GM23248 (cell line): ENCODE measurements around the gene SLC43A2.

ENCODE experiments used
- EZH2 ChIP-seq: fragments of 200-600 bp; sonication (generic); IDR thresholded peaks from 2 replicates; pipeline ENCODE4 v1.6.1; 2018; ENCODE audit warnings: antibody characterized with exemption, mild to moderate bottlenecking; ENCODE audit not compliant: insufficient read depth, poor library complexity, severe bottlenecking
- EZH2phosphoT487 ChIP-seq: fragments of 200-600 bp; sonication (generic); IDR thresholded peaks from 2 replicates; pipeline ENCODE4 v1.6.1; 2018; ENCODE audit warnings: antibody characterized with exemption, moderate library complexity, mild to moderate bottlenecking, low read depth; ENCODE audit not compliant: insufficient read depth

- TF ChIP-seq EZH2 (no peak), EZH2phosphoT487 (no peak)
Observed at GRCh38 chr17:1551741-1552140, 76.9 kb downstream of the SLC43A2 start.
